GM23338 (cell line): ENCODE measurements around the gene VTCN1. TPM values are rescaled to one million over a fixed set of nuclear protein-coding genes. Genes with fewer than 3 reads are reported as not detected.

Source experiments
- ATAC-seq: fragments of 200-7000 bp; cut with Tn5 transposase; 3 replicates; pipeline ENCODE4 v1.9.1; 2020
- DNase-seq: peaks from one replicate; pipeline ENCODE4 v3.0.0-alpha.2; 2015; ENCODE audit warnings: low spot score
- H2AFZ ChIP-seq: fragments of 200-600 bp; sonication (generic); 2 replicates; pipeline ENCODE4 v1.8.0; 2016; ENCODE audit warnings: antibody characterized with exemption, mild to moderate bottlenecking, moderate library complexity
- H3F3A ChIP-seq: fragments of 200-600 bp; sonication (generic); replicated peaks from 2 replicates; pipeline ENCODE4 v1.8.0; 2017; ENCODE audit warnings: antibody characterized with exemption, mixed run types, low read depth
- H3K27ac ChIP-seq: fragments of 200-600 bp; sonication (generic); 2 replicates; pipeline ENCODE4 v1.6.1; 2016; ENCODE audit warnings: low read depth
- H3K27me3 ChIP-seq: fragments of 200-600 bp; sonication (generic); 2 replicates; pipeline ENCODE4 v1.8.0; 2016; ENCODE audit warnings: mild to moderate bottlenecking, mixed run types, moderate library complexity; ENCODE audit not compliant: insufficient read depth
- H3K36me3 ChIP-seq: fragments of 200-600 bp; sonication (generic); 2 replicates; pipeline ENCODE4 v1.8.0; 2016; ENCODE audit warnings: mild to moderate bottlenecking; ENCODE audit not compliant: insufficient read depth
- H3K4me1 ChIP-seq: fragments of 200-600 bp; sonication (generic); 2 replicates; pipeline ENCODE4 v1.8.0; 2016; ENCODE audit warnings: mild to moderate bottlenecking, moderate library complexity; ENCODE audit not compliant: insufficient read depth
- H3K4me2 ChIP-seq: fragments of 200-600 bp; sonication (generic); 2 replicates; pipeline ENCODE4 v1.7.1; 2017; ENCODE audit warnings: mixed run types
- H3K4me3 ChIP-seq: fragments of 200-600 bp; sonication (generic); 2 replicates; pipeline ENCODE4 v1.6.1; 2016; ENCODE audit warnings: mixed run types
- H3K79me2 ChIP-seq: fragments of 200-600 bp; sonication (generic); replicated peaks from 2 replicates; pipeline ENCODE4 v1.8.0; 2017; ENCODE audit warnings: mild to moderate bottlenecking; ENCODE audit not compliant: insufficient read depth
- H3K9me2 ChIP-seq: fragments of 200-600 bp; sonication (generic); 2 replicates; pipeline ENCODE4 v1.8.0; 2017; ENCODE audit not compliant: insufficient read depth
- H4K20me1 ChIP-seq: fragments of 200-600 bp; sonication (generic); replicated peaks from 2 replicates; pipeline ENCODE4 v1.8.0; 2017; ENCODE audit warnings: mild to moderate bottlenecking; ENCODE audit not compliant: insufficient read depth
- H3K27ac Mint-ChIP-seq: 2 replicates; pipeline ENCODE4 v1.8.0; 2020; ENCODE audit warnings: inconsistent platforms, mild to moderate bottlenecking, moderate library complexity, mixed read lengths
- H3K27me3 Mint-ChIP-seq: 3 replicates; pipeline ENCODE4 v1.8.0; 2022; ENCODE audit warnings: low read depth, mild to moderate bottlenecking, moderate library complexity, mixed read lengths, inconsistent platforms; ENCODE audit not compliant: insufficient read depth, poor library complexity
- H3K36me3 Mint-ChIP-seq: 3 replicates; pipeline ENCODE4 v1.8.0; 2021; ENCODE audit warnings: low read depth, mild to moderate bottlenecking, inconsistent platforms, moderate library complexity, mixed read lengths
- H3K4me1 Mint-ChIP-seq: 3 replicates; pipeline ENCODE4 v1.8.0; 2020; ENCODE audit warnings: mild to moderate bottlenecking, inconsistent platforms, mixed read lengths
- H3K4me3 Mint-ChIP-seq: 3 replicates; pipeline ENCODE4 v1.8.0; 2021; ENCODE audit warnings: moderate library complexity, mild to moderate bottlenecking, inconsistent platforms, mixed read lengths
- H3K9me3 Mint-ChIP-seq: 3 replicates; pipeline ENCODE4 v1.8.0; 2020; ENCODE audit warnings: moderate library complexity, mild to moderate bottlenecking, inconsistent platforms, mixed read lengths
- CREB1 ChIP-seq: fragments of 250-450 bp; sonication (Bioruptor Pico); IDR thresholded peaks from 2 replicates; pipeline ENCODE4 v1.5.0; 2020; ENCODE audit warnings: low read depth, mild to moderate bottlenecking, moderate library complexity
- EZH2 ChIP-seq: fragments of 200-600 bp; sonication (generic); IDR thresholded peaks from one replicate; pipeline ENCODE4 v1.8.0; 2017; ENCODE audit warnings: antibody characterized with exemption, mild to moderate bottlenecking, low read depth; ENCODE audit not compliant: unreplicated experiment
- EZH2phosphoT487 ChIP-seq: fragments of 200-600 bp; sonication (generic); IDR thresholded peaks from one replicate; pipeline ENCODE4 v1.8.1; 2018; ENCODE audit warnings: antibody characterized with exemption; ENCODE audit not compliant: unreplicated experiment
- JUNB ChIP-seq: IDR thresholded peaks from one replicate; pipeline ENCODE4 v1.6.1; 2016; ENCODE audit warnings: antibody characterized with exemption; ENCODE audit not compliant: unreplicated experiment
- NANOG ChIP-seq: IDR thresholded peaks from 2 replicates; pipeline ENCODE4 v1.6.1; 2016; ENCODE audit warnings: antibody characterized with exemption, borderline replicate concordance
- POLR2AphosphoS5 ChIP-seq: IDR thresholded peaks from 2 replicates; pipeline ENCODE4 v1.6.1; 2016; ENCODE audit warnings: antibody characterized with exemption, low read depth
- STAT1 ChIP-seq: IDR thresholded peaks from one replicate; pipeline ENCODE4 v1.6.1; 2016; ENCODE audit warnings: antibody characterized with exemption; ENCODE audit not compliant: unreplicated experiment
- ZNF114 ChIP-seq: fragments of 250-450 bp; sonication (Bioruptor Pico); IDR thresholded peaks from 2 replicates; pipeline ENCODE4 v1.5.0; 2020; ENCODE audit warnings: mild to moderate bottlenecking, moderate library complexity
- ZNF331 ChIP-seq: fragments of 250-450 bp; sonication (Bioruptor Pico); IDR thresholded peaks from 2 replicates; pipeline ENCODE4 v1.5.0; 2020; ENCODE audit warnings: low read depth, mild to moderate bottlenecking, moderate library complexity
- polyA plus RNA-seq: library from polyadenylated mRNA; unstranded; fragments of >200 nt; fragmentation: Nextera tagmentation; extraction: Ambion mirVana; gene quantifications from 2 replicates; pipeline ENCODE4 v1.2.1, GENCODE V29; 2016
- total RNA-seq: library from RNA; depleted of rRNA; stranded (reverse); fragments of >200 nt; shearing (Covaris generic); gene quantifications from 2 replicates; pipeline ENCODE4 v1.2.3, GENCODE V29; 2014
- TF ChIP-seq, protein P1 (sequence below): fragments of 250-450 bp; sonication (Bioruptor Pico); IDR thresholded peaks from 2 replicates; pipeline ENCODE4 v1.5.0; 2020; ENCODE audit warnings: mild to moderate bottlenecking, moderate library complexity
- TF ChIP-seq, protein P2 (sequence below): IDR thresholded peaks from one replicate; pipeline ENCODE4 v1.6.1; 2018; ENCODE audit warnings: antibody characterized with exemption; ENCODE audit not compliant: unreplicated experiment
- TF ChIP-seq, protein P3 (sequence below): IDR thresholded peaks from 2 replicates; pipeline ENCODE4 v1.6.1; 2016; ENCODE audit warnings: antibody characterized with exemption
- TF ChIP-seq, protein P4 (sequence below), 2 experiments: fragments of 200-600 bp in 1 of 2; sonication (generic) in 1 of 2; conservative IDR thresholded peaks; 2 replicates each; pipeline versions ENCODE4 v1.5.1 to v1.6.1; 2016 to 2017; ENCODE audit warnings: antibody characterized with exemption in 2 of 2, low read depth in 2 of 2, mild to moderate bottlenecking in 2 of 2, moderate library complexity in 1 of 2

The VTCN1 gene
- total and polyA plus RNA-seq, 2 experiments from 2014 or later = not detected

DNA sequence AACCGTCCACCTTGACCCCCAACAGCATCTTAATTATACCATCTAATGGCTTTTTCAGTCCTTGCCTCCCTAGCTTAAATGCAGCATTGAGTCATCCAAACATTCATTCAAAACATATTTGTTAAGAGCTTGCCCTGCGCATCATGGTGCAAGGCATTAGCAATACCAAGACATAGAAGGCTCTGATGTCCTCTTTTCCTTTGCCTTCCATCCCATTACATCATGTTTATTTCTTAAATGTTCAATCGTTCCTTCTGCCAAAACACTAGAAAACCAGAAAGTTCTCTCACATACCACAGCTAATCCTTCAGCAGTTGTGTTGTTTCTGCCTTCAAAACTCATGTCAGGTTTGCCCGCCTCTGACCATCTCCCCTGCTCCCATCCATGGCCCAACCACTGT is 29.8 kb upstream of the VTCN1 start (continued):
- TF ChIP-seq, protein P1, sequence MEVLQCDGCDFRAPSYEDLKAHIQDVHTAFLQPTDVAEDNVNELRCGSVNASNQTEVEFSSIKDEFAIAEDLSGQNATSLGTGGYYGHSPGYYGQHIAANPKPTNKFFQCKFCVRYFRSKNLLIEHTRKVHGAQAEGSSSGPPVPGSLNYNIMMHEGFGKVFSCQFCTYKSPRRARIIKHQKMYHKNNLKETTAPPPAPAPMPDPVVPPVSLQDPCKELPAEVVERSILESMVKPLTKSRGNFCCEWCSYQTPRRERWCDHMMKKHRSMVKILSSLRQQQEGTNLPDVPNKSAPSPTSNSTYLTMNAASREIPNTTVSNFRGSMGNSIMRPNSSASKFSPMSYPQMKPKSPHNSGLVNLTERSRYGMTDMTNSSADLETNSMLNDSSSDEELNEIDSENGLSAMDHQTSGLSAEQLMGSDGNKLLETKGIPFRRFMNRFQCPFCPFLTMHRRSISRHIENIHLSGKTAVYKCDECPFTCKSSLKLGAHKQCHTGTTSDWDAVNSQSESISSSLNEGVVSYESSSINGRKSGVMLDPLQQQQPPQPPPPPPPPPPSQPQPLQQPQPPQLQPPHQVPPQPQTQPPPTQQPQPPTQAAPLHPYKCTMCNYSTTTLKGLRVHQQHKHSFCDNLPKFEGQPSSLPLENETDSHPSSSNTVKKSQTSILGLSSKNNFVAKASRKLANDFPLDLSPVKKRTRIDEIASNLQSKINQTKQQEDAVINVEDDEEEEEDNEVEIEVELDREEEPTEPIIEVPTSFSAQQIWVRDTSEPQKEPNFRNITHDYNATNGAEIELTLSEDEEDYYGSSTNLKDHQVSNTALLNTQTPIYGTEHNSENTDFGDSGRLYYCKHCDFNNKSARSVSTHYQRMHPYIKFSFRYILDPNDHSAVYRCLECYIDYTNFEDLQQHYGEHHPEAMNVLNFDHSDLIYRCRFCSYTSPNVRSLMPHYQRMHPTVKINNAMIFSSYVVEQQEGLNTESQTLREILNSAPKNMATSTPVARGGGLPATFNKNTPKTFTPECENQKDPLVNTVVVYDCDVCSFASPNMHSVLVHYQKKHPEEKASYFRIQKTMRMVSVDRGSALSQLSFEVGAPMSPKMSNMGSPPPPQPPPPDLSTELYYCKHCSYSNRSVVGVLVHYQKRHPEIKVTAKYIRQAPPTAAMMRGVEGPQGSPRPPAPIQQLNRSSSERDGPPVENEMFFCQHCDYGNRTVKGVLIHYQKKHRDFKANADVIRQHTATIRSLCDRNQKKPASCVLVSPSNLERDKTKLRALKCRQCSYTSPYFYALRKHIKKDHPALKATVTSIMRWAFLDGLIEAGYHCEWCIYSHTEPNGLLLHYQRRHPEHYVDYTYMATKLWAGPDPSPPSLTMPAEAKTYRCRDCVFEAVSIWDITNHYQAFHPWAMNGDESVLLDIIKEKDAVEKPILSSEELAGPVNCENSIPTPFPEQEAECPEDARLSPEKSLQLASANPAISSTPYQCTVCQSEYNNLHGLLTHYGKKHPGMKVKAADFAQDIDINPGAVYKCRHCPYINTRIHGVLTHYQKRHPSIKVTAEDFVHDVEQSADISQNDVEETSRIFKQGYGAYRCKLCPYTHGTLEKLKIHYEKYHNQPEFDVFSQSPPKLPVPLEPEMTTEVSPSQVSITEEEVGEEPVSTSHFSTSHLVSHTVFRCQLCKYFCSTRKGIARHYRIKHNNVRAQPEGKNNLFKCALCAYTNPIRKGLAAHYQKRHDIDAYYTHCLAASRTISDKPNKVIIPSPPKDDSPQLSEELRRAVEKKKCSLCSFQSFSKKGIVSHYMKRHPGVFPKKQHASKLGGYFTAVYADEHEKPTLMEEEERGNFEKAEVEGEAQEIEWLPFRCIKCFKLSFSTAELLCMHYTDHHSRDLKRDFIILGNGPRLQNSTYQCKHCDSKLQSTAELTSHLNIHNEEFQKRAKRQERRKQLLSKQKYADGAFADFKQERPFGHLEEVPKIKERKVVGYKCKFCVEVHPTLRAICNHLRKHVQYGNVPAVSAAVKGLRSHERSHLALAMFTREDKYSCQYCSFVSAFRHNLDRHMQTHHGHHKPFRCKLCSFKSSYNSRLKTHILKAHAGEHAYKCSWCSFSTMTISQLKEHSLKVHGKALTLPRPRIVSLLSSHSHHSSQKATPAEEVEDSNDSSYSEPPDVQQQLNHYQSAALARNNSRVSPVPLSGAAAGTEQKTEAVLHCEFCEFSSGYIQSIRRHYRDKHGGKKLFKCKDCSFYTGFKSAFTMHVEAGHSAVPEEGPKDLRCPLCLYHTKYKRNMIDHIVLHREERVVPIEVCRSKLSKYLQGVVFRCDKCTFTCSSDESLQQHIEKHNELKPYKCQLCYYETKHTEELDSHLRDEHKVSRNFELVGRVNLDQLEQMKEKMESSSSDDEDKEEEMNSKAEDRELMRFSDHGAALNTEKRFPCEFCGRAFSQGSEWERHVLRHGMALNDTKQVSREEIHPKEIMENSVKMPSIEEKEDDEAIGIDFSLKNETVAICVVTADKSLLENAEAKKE (CRISPR knock-in tag) = no peak
- no peak for TF ChIP-seq NANOG

DNA sequence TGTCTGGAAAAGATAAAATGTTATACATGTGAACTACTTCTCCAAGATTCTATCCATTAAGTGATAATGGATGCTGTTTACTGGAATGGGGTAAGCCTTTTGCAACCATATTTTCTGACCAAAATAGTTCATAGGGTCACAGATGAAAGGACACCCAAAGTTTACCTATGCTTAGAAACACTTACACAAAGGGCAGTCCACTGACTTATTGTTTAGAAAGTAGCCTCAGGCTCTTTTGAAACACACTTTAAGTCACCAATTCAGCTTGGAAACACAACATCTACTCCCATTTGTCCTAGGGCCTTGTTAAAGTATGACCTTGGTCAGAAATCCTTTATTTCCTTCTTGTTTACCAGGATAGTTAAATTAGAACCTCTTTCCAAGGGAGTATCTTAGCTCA is 28.7 kb upstream of the VTCN1 start:
- peaks cover 23% of the 10 kb centered on the region for H3K9me2 ChIP-seq
- H3K36me3 ChIP-seq = no peaks in the 10 kb centered on the region
- no peak overlapping the region for H3K27ac ChIP-seq
- Mint-ChIP-seq H3K4me1 (peaks cover 9% of the 10 kb centered on the region), H3K9me3 (no peaks in the 10 kb centered on the region), H3K36me3 (no peaks in the 10 kb centered on the region), H3K27me3 (no peaks in the 10 kb centered on the region), H3K27ac (no peak overlapping the region), H3K4me3 (no peak overlapping the region)
- no peak overlapping the region for H3K4me2 ChIP-seq
- no peak for DNase-seq
- H3K27me3 ChIP-seq = no peaks in the 10 kb centered on the region
- no peaks in the 10 kb centered on the region for H4K20me1 ChIP-seq
- no peak overlapping the region for H2AFZ ChIP-seq
- no peaks in the 10 kb centered on the region for H3F3A ChIP-seq
- H3K4me1 ChIP-seq = no peaks in the 10 kb centered on the region
- no peak overlapping the region for H3K4me3 ChIP-seq
- H3K79me2 ChIP-seq = no peaks in the 10 kb centered on the region
- no peak for ATAC-seq
- no peak for TF ChIP-seq STAT1
- no peak for TF ChIP-seq POLR2AphosphoS5
- TF ChIP-seq, protein P2, sequence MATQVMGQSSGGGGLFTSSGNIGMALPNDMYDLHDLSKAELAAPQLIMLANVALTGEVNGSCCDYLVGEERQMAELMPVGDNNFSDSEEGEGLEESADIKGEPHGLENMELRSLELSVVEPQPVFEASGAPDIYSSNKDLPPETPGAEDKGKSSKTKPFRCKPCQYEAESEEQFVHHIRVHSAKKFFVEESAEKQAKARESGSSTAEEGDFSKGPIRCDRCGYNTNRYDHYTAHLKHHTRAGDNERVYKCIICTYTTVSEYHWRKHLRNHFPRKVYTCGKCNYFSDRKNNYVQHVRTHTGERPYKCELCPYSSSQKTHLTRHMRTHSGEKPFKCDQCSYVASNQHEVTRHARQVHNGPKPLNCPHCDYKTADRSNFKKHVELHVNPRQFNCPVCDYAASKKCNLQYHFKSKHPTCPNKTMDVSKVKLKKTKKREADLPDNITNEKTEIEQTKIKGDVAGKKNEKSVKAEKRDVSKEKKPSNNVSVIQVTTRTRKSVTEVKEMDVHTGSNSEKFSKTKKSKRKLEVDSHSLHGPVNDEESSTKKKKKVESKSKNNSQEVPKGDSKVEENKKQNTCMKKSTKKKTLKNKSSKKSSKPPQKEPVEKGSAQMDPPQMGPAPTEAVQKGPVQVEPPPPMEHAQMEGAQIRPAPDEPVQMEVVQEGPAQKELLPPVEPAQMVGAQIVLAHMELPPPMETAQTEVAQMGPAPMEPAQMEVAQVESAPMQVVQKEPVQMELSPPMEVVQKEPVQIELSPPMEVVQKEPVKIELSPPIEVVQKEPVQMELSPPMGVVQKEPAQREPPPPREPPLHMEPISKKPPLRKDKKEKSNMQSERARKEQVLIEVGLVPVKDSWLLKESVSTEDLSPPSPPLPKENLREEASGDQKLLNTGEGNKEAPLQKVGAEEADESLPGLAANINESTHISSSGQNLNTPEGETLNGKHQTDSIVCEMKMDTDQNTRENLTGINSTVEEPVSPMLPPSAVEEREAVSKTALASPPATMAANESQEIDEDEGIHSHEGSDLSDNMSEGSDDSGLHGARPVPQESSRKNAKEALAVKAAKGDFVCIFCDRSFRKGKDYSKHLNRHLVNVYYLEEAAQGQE = no peak
- TF ChIP-seq, protein P3, sequence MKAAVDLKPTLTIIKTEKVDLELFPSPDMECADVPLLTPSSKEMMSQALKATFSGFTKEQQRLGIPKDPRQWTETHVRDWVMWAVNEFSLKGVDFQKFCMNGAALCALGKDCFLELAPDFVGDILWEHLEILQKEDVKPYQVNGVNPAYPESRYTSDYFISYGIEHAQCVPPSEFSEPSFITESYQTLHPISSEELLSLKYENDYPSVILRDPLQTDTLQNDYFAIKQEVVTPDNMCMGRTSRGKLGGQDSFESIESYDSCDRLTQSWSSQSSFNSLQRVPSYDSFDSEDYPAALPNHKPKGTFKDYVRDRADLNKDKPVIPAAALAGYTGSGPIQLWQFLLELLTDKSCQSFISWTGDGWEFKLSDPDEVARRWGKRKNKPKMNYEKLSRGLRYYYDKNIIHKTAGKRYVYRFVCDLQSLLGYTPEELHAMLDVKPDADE = no peak
- no peak for TF ChIP-seq ZNF331 (CRISPR knock-in tag)
- TF ChIP-seq JUNB = no peak
- TF ChIP-seq ZNF114 (CRISPR knock-in tag) = no peak
- TF ChIP-seq, protein P4, sequence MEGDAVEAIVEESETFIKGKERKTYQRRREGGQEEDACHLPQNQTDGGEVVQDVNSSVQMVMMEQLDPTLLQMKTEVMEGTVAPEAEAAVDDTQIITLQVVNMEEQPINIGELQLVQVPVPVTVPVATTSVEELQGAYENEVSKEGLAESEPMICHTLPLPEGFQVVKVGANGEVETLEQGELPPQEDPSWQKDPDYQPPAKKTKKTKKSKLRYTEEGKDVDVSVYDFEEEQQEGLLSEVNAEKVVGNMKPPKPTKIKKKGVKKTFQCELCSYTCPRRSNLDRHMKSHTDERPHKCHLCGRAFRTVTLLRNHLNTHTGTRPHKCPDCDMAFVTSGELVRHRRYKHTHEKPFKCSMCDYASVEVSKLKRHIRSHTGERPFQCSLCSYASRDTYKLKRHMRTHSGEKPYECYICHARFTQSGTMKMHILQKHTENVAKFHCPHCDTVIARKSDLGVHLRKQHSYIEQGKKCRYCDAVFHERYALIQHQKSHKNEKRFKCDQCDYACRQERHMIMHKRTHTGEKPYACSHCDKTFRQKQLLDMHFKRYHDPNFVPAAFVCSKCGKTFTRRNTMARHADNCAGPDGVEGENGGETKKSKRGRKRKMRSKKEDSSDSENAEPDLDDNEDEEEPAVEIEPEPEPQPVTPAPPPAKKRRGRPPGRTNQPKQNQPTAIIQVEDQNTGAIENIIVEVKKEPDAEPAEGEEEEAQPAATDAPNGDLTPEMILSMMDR (conservative IDR thresholded peaks at IDR 0.05; ENCODE audit: low read depth in 2 of 2) = no peak
- no peak for TF ChIP-seq NANOG
- TF ChIP-seq CREB1 (CRISPR knock-in tag) = no peak
- no peak for TF ChIP-seq EZH2phosphoT487
- no peak for TF ChIP-seq EZH2
